Eye (tissue), 1 donor: ENCODE results near the gene UNC45B.
"Not testable (repeated sequence)": the region's sequence is repeated elsewhere in the genome, so short reads cannot be mapped to it uniquely, and the experiment has no call there.

Experiments
- DNase-seq: peaks from one replicate; pipeline ENCODE4 v3.0.0-alpha.2; 2015

Gene UNC45B

GRCh38 chr17:35144840-35145239, 2.8 kb upstream of the UNC45B start:
- DNase-seq = no peak

- DNase-seq = no peak
Observed at GRCh38 chr17:35146214-35146833, 1.3 kb upstream of the UNC45B start.

- DNase-seq = no peak
Observed at GRCh38 chr17:35148144-35148543, 527 bp downstream of the UNC45B start.

GRCh38 chr17:35149941-35150340, 2.3 kb downstream of the UNC45B start:
- DNase-seq = no peak

- not testable (repeated sequence) for DNase-seq
Observed at GRCh38 chr17:35151080-35151479, 3.5 kb downstream of the UNC45B start.

- no peak for DNase-seq
Observed at GRCh38 chr17:35152421-35153140, 5.0 kb downstream of the UNC45B start.

GRCh38 chr17:35154196-35155165, 6.9 kb downstream of the UNC45B start:
- DNase-seq = no peak

- DNase-seq = no peak
Observed at GRCh38 chr17:35155246-35155645, 7.6 kb downstream of the UNC45B start.

GRCh38 chr17:35159940-35160339, 12.3 kb downstream of the UNC45B start:
- no peak for DNase-seq

- DNase-seq = no peak
Observed at GRCh38 chr17:35160354-35161201, 13.0 kb downstream of the UNC45B start.

- no peak for DNase-seq
Observed at GRCh38 chr17:35161281-35161761, 13.7 kb downstream of the UNC45B start.

GRCh38 chr17:35162755-35163154, 15.1 kb downstream of the UNC45B start:
- no peak for DNase-seq

GRCh38 chr17:35163886-35164285, 16.3 kb downstream of the UNC45B start:
- DNase-seq = no peak

GRCh38 chr17:35164716-35165115, 17.1 kb downstream of the UNC45B start:
- DNase-seq = no peak

- DNase-seq = no peak
Observed at GRCh38 chr17:35166526-35166925, 18.9 kb downstream of the UNC45B start.

GRCh38 chr17:35167046-35167445, 19.4 kb downstream of the UNC45B start:
- no peak for DNase-seq

- DNase-seq = no peak
Observed at GRCh38 chr17:35167666-35168065, 20.0 kb downstream of the UNC45B start.

GRCh38 chr17:35169835-35170363, 22.3 kb downstream of the UNC45B start:
- DNase-seq = no peak

GRCh38 chr17:35170968-35171771, 23.6 kb downstream of the UNC45B start:
- peak; percentile 21 for DNase-seq

GRCh38 chr17:35171834-35172233, 24.2 kb downstream of the UNC45B start:
- DNase-seq = no peak

GRCh38 chr17:35172321-35172720, 24.7 kb downstream of the UNC45B start:
- DNase-seq = not testable (repeated sequence)
